GM19193 (cell line): Measurements from ENCODE around the gene GAD1.

Experiments used
- POLR2A ChIP-seq: IDR thresholded peaks from 4 replicates; pipeline ENCODE4 v1.6.1; 2011; ENCODE audit not compliant: insufficient read depth, insufficient read length; ENCODE audit errors: extremely low read depth

The GAD1 gene

DNA sequence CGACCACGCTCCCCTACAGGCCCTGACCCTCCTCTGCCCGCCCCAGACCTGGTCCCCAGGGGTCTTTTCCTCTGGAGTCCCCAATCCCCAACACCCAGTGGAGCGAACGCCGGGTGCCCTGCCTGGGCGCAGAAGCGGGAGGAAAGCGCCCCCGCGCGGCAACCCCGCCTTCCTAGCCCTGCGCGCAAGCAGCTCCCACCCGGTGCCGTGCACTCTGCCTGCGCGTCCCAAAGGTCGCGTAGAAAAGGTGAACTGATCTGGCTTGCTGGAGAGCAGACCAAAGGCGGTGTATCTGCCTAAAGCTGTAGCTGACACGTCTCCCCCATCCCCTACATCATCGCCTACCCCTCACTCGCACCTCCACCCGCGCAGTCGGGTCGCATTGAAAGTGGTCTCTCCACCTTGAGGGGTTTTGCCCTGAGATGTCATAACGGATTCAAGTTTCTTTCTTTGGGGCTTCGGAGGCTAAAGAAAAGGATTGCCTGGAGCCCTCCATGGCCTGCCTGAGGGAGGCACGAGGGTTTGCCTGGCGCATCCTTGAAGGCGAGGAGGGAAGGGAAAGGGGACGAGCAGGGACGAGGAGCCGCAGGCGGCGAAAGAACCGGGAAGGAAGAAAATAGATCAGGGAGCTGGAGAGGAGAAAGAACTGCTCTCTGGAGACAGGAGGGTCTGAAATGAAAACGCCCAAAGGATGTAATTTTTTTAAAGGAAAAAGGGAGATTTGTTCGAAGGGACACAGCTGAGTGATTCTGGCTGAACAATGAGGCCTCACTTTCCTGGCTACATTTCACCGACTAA is 5.8 kb downstream of the GAD1 start:
- TF ChIP-seq POLR2A: no peak

- no peak for TF ChIP-seq POLR2A
Measured at GRCh38 chr2:170823088-170823897, 6.6 kb downstream of the GAD1 start.

GRCh38 chr2:170823898-170824215 is 7.2 kb downstream of the GAD1 start:
- TF ChIP-seq POLR2A: no peak

DNA sequence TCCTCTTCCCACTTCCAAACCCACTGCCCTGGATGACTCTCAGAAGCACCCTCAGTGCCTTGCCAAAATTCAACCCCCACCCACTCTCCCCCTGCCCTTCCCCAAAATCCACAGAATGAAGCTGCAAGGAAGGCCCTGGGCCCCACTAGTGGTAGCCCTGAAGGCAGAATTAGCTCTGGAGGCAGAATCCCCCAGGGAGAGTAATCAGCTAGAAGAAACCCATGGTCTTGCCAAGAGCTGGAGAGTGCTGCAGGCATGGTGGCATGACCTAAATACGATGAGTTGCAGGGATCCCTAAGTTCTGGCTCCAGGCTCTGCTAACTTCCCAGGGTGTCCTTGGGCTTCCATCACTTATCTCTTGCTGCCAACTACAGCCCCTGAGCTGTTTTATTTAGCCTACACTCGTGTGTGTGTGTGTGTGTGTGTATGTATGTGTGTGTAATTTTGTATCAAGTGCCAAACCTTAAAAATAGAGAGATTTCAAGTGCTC is 7.9 kb downstream of the GAD1 start:
- no peak for TF ChIP-seq POLR2A

- no peak for TF ChIP-seq POLR2A
Measured at GRCh38 chr2:170827841-170828532, 11.3 kb downstream of the GAD1 start.

- no peak for TF ChIP-seq POLR2A
Measured at GRCh38 chr2:170828533-170828916, 11.8 kb downstream of the GAD1 start.

DNA sequence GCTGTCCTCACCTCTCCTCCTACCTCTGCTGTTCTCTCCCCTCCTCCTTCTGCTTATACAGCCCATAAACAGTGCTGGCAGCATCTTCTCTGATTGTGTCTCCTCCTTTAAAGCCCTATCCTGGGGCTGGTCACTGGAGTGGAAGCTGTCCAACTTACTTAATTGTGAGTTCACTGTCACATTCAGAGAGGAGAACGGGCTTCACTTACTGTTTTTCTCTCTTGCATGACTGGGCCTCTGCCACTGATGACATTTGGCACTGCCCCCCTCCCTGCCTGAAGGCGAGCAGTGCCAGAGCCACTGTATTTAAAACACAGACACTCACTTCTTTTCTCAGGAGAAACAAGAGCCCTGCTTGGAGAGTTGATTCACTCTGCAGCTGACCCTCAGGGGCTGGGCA is 12.3 kb downstream of the GAD1 start:
- no peak for TF ChIP-seq POLR2A

DNA sequence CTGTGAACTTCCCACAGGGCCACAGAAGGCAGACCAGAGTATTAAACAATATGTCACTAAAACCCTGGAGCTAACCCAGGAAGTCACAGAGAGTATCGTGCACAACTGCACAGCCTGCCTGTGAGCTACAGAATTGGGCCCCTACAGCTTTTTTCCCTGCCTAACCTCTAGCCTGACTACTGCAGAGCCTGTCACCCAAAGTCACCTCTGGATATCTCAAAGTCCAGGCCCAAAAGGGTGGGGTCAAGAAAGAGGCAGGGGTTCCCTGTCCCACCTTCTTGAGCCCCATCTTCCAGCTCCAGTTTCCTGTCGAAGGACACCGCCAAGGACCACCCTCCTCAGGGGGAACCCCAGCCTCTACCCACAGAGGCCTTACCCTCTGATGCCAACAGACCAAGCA is 13.5 kb downstream of the GAD1 start:
- no peak for TF ChIP-seq POLR2A

GRCh38 chr2:170831115-170831514 is 14.4 kb downstream of the GAD1 start:
- no peak for TF ChIP-seq POLR2A

DNA sequence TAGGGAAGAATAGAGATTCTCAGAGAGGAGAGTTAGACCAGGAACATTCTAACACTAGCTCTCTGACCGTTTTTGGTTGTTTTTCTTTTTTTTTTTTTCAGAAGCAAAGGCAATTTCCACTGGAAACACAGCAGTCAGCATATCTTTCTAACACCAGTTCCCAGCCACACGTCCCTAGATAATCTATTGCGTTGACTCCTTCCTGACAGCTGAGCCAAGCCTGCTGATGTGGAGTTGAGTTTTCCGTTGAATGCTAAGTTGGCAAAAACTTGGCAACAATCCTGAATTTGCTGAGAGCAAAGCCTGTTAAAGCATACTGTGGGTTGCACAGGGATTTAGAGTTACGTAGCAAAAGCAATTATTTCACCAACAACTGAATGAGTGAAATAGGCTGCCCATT is 19.3 kb downstream of the GAD1 start:
- no peak for TF ChIP-seq POLR2A

DNA sequence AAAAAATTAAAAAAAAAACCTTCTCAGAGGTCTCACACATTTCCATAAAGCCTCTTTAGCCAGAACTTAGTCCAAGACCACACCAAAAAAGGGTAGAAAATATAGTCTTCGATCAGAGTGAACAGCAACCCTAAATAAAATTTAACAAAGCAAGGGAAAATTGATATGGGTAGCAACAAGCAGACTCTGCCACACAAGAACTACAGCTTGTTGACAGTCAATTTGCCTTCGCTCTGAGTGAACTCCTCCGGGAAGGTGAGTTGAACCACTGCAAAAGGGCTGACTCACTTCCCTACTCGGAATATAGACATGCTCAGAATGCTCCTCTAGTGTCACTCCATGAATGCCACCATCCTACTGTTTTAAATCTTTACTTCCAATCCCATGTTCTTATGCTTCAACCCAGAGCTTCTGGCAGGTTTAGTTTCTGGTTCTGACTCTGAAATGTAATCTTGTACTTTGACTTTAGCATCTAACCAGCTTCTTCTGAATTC is 24.1 kb downstream of the GAD1 start:
- no peak for TF ChIP-seq POLR2A

GRCh38 chr2:170842785-170843184 is 26.1 kb downstream of the GAD1 start:
- no peak for TF ChIP-seq POLR2A

DNA sequence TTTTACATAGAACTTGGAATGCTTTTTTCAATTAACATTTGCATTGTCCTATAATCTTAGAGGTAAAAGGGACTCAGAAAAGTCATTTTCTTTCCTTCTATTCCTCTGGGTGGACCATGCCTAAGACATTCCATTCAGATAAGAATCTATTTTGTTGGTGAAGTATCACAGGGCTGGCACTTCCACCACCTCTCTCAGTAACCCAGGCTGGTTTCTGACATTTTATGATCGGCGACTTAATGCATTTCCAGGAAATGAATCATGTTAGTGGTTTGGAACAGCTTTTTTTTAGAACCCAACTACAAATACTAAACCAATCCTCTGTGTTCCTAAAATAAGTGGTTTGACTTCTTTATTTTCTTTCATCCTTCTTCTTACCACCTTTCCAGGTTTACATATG is 27.0 kb downstream of the GAD1 start:
- no peak for TF ChIP-seq POLR2A

- no peak for TF ChIP-seq POLR2A
Measured at GRCh38 chr2:170845343-170845742, 28.7 kb downstream of the GAD1 start.

DNA sequence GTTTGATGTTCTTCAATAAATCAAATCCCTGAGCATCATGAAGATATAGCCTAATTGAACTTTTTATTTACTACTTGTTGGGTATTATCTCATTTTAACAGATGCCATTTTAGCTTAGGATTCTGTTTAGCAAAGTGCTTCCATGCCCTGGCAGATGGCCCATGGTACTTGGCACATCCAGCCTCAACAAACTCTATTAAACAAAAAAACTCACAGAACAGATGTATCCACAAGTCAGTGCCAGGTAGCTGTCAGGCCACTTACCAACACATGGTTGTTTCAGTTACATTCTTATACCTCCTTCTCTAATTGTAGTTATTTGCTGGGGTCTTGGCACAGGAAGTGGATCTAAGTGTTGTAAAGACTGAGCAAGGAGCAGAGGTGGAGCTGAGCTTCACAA is 29.6 kb downstream of the GAD1 start:
- no peak for TF ChIP-seq POLR2A
